GM21737 (cell line): Measurements from ENCODE around the gene PCYT1A.
A peak's percentile ranks its signal among the peaks of the same experiment; 100 is the strongest.
"Not testable (repeated sequence)": the region's sequence is repeated elsewhere in the genome, so short reads cannot be mapped to it uniquely, and the experiment has no call there.

Source experiments
- ATAC-seq: cut with Tn5 transposase; IDR thresholded peaks from one replicate; pipeline ENCODE4 v1.9.1; 2021; ENCODE audit warnings: mild to moderate bottlenecking, moderate library complexity; ENCODE audit not compliant: unreplicated experiment

PCYT1A gene

GRCh38 chr3:196287440-196288140 lies at the start of gene PCYT1A:
Gene PCYT1A, minus strand, starts transcription at chr3:196287726. Its CDS starts 17,195 bp downstream, at chr3:196270531.
- ATAC-seq, result peak; percentile 77

GRCh38 chr3:196336319-196337145 lies 49.0 kb upstream of the PCYT1A start:
- no peak for ATAC-seq

- no peak for ATAC-seq
Measured at GRCh38 chr3:196335503-196335948, 48.0 kb upstream of the PCYT1A start.

GRCh38 chr3:196334982-196335381 lies 47.5 kb upstream of the PCYT1A start:
- no peak for ATAC-seq

GRCh38 chr3:196332168-196332567 lies 44.6 kb upstream of the PCYT1A start:
- no peak for ATAC-seq

GRCh38 chr3:196327405-196327804 lies 39.9 kb upstream of the PCYT1A start:
- no peak for ATAC-seq

- ATAC-seq, result no peak
Measured at GRCh38 chr3:196326936-196327335, 39.4 kb upstream of the PCYT1A start.

- ATAC-seq, result no peak
Measured at GRCh38 chr3:196323691-196324090, 36.2 kb upstream of the PCYT1A start.

- ATAC-seq, result no peak
Measured at GRCh38 chr3:196323016-196323415, 35.5 kb upstream of the PCYT1A start.

GRCh38 chr3:196321162-196321561 lies 33.6 kb upstream of the PCYT1A start:
- ATAC-seq, result no peak

GRCh38 chr3:196320137-196320536 lies 32.6 kb upstream of the PCYT1A start:
- ATAC-seq, result no peak

GRCh38 chr3:196317687-196318467 lies 30.4 kb upstream of the PCYT1A start, which contains the start of gene DYNLT2B:
Gene DYNLT2B, minus strand, starts transcription at chr3:196318240. Its CDS starts 88 bp downstream, at chr3:196318152.
- peak; percentile 88 for ATAC-seq

- not testable (repeated sequence) for ATAC-seq
Measured at GRCh38 chr3:196316799-196317686, 29.5 kb upstream of the PCYT1A start.

GRCh38 chr3:196315821-196316220 lies 28.3 kb upstream of the PCYT1A start:
- ATAC-seq, result no peak

- ATAC-seq, result no peak
Measured at GRCh38 chr3:196314597-196314996, 27.1 kb upstream of the PCYT1A start.

GRCh38 chr3:196314086-196314485 lies 26.6 kb upstream of the PCYT1A start:
- not testable (repeated sequence) for ATAC-seq

GRCh38 chr3:196302960-196303359 lies 15.4 kb upstream of the PCYT1A start:
- not testable (repeated sequence) for ATAC-seq

- not testable (repeated sequence) for ATAC-seq
Measured at GRCh38 chr3:196302551-196302950, 15.0 kb upstream of the PCYT1A start.

GRCh38 chr3:196298521-196298920 lies 11.0 kb upstream of the PCYT1A start:
- no peak for ATAC-seq

- ATAC-seq, result no peak
Measured at GRCh38 chr3:196292286-196292923, 4.9 kb upstream of the PCYT1A start.
